Activated naive CD8-positive, alpha-beta T cell (primary cell): ENCODE measurements around the gene PRDM16.
"Not testable (repeated sequence)": the region's sequence is repeated elsewhere in the genome, so short reads cannot be mapped to it uniquely, and the experiment has no call there.

ENCODE experiments used
- H3K27ac Mint-ChIP-seq: one replicate; pipeline ENCODE4 v1.8.0; 2021; ENCODE audit warnings: mixed read lengths
- H3K27me3 Mint-ChIP-seq: one replicate; pipeline ENCODE4 v1.8.0; 2021; ENCODE audit warnings: mixed read lengths
- H3K36me3 Mint-ChIP-seq: one replicate; pipeline ENCODE4 v1.8.0; 2021; ENCODE audit warnings: mixed read lengths
- H3K4me1 Mint-ChIP-seq: one replicate; pipeline ENCODE4 v1.8.0; 2021; ENCODE audit warnings: low read depth, mixed read lengths
- H3K4me3 Mint-ChIP-seq: one replicate; pipeline ENCODE4 v1.8.0; 2021; ENCODE audit warnings: mild to moderate bottlenecking, mixed read lengths
- H3K9me3 Mint-ChIP-seq: one replicate; pipeline ENCODE4 v1.8.0; 2021; ENCODE audit warnings: low read depth, mixed read lengths

The PRDM16 gene

DNA sequence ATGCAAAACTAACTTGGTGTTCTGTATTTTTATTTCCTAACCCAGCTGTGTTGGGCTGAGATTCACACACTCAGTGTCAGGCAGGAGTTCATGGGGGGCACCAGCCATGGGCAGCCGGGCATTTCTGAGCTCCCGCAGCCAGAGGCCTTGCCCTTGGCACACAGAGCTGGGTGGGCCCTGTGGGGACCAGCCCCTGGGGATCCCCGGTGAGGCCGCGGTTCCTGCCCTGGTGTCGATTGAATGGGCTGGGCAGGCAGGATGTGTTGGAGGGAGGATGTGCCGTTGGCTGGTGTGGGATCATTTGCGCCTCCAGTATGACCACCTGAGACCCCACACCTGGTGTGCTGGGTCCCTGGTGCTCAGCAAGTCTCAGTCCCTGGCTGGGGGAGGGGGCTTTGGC is 91.0 kb downstream of the PRDM16 start:
- Mint-ChIP-seq H3K4me3 (no peak overlapping the region), H3K9me3 (no peaks in the 10 kb centered on the region), H3K4me1 (peaks cover 6% of the 10 kb centered on the region), H3K36me3 (no peaks in the 10 kb centered on the region), H3K27me3 (peaks cover 10% of the 10 kb centered on the region), H3K27ac (no peak overlapping the region)

DNA sequence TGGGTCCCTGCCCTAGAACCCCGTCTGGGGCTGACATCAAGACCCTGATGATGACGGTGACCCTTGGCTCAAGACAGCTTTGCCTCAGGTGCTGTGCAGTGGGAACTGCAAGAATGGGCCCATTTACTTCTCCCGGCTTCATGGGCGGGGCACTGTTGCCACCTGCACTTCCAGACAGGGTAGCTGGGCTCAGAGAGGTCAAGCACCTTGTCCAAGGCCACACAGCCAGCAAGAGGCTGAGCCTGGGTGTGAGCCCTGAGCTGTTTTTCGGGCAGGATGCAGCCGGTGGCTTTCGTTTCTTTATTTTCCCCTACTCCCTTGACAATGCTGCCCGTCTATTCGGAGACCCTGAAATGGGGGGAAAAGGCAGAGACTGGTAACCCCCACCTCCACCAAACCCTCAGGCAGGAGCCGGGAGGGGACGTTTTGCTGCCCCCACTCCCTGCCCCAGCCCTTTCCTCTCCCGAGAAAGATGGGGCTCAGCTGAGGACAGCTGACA is 91.7 kb downstream of the PRDM16 start:
- peaks cover 9% of the 10 kb centered on the region for H3K27me3 Mint-ChIP-seq
- H3K9me3 Mint-ChIP-seq = no peaks in the 10 kb centered on the region
- H3K27ac Mint-ChIP-seq = no peak overlapping the region
- H3K36me3 Mint-ChIP-seq = no peaks in the 10 kb centered on the region
- H3K4me1 Mint-ChIP-seq = peaks cover 6% of the 10 kb centered on the region
- H3K4me3 Mint-ChIP-seq = peak overlapping the region; percentile 56

DNA sequence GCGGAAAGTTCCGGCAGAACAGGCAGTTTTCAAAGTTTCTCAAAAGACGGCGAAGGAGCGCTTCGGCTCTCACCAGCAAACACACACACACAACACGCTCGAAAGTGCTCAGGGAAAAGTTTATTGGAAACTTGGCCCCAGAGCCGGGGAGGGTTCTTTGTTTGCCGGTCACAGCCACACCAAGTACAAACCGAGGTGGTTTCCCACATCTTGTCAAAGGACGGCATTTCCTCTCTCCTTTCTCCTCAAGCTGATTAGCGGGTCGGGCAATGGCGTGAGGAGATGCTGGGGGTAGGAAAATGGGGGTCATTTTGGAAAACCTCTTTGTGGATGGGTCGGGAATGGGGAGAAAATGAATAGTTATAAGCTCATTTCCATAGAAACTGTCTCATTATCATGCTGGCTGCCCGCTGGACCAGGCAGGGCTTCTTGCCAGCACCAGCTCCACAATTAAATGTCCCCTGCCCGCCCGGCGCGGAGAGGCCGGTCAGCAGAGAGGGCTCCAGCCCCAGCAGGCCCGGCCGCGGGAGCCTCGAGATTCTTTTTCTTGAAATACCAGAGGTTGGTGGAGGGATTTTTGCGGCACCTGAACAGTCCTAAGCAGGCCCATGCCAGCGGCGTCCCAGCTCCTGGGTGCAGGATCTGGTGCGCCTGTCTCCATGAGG is 92.3 kb downstream of the PRDM16 start:
- Mint-ChIP-seq H3K4me1 (peaks cover 6% of the 10 kb centered on the region), H3K36me3 (no peaks in the 10 kb centered on the region), H3K27ac (no peak overlapping the region), H3K9me3 (no peaks in the 10 kb centered on the region), H3K27me3 (peaks cover 2% of the 10 kb centered on the region), H3K4me3 (peak overlapping the region; percentile 56)

DNA sequence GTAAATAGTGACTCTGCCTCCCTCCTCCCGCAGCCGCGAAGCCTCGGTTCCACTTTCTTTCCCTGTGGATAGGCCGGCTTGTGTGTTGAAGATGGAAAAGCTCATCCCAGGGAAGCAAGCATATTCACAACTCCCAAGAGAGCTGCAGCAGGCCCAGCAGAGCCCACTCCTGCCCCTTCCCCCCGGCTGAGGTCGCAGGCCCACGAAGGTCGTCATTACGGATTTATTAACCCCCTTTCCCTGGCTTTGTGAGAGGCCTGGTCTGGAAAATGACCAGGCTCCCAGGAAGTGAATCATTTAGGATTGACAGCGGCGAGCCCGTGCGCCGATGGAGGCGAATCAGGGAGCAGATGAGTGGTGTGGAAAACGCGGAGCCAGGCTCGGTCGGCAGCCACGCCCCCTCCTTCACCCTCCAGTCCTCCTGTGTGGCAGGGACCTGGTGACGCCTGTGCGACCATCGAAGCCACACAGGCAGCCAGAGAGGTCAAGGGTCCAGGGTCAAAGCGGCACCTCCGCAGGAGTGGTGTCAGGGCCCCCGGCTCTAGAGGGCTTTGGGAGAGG is 93.4 kb downstream of the PRDM16 start:
- Mint-ChIP-seq H3K27ac (no peak overlapping the region), H3K9me3 (no peaks in the 10 kb centered on the region), H3K4me3 (no peak overlapping the region), H3K36me3 (no peaks in the 10 kb centered on the region), H3K4me1 (peaks cover 6% of the 10 kb centered on the region), H3K27me3 (peaks cover 2% of the 10 kb centered on the region)

DNA sequence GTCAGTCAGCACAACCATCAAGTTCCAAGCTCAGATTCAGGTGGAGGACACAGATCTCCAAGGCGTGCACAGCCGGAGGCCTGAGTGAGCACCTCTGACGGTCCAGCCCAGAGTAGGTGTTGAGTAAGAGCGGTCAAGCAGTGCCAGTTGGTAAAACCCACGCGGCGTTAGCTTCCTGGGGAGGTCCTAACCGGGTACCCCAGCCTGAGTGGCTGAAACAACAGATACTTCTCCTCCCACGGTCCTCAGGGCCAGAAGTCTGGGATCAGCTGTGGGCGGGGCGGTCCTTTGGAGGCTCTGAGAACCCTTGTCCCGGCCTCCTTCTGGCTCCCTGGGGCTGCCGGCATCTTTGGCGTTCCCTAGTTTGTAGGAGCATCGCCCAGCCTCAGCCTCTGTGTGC is 94.4 kb downstream of the PRDM16 start:
- no peaks in the 10 kb centered on the region for H3K36me3 Mint-ChIP-seq
- H3K27me3 Mint-ChIP-seq = peaks cover 2% of the 10 kb centered on the region
- H3K27ac Mint-ChIP-seq = no peak overlapping the region
- no peaks in the 10 kb centered on the region for H3K9me3 Mint-ChIP-seq
- H3K4me1 Mint-ChIP-seq = peaks cover 6% of the 10 kb centered on the region
- no peak overlapping the region for H3K4me3 Mint-ChIP-seq

DNA sequence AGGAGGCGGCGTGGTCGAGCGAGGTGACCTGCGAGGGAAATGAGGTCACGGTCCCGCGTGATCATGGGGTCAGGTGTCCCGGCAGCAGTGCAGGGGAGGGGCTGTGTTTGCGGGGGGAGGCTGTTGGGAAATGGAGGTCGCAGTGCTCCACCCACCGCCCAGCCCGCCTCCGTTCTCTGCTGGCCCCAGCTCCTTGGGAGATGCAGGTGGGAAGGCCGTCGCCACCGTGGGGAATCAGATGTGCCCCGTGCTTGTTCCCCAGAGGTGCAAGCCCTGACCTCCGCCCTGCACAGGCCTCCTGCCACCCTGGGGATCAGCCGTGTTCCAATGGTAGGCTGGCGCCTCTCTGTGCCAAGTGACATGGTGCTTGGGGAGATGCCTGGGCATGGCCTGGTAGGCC is 95.7 kb downstream of the PRDM16 start:
- Mint-ChIP-seq H3K27me3 (peaks cover 2% of the 10 kb centered on the region), H3K36me3 (no peaks in the 10 kb centered on the region), H3K27ac (no peak overlapping the region), H3K9me3 (no peaks in the 10 kb centered on the region), H3K4me1 (peaks cover 6% of the 10 kb centered on the region), H3K4me3 (no peak overlapping the region)

DNA sequence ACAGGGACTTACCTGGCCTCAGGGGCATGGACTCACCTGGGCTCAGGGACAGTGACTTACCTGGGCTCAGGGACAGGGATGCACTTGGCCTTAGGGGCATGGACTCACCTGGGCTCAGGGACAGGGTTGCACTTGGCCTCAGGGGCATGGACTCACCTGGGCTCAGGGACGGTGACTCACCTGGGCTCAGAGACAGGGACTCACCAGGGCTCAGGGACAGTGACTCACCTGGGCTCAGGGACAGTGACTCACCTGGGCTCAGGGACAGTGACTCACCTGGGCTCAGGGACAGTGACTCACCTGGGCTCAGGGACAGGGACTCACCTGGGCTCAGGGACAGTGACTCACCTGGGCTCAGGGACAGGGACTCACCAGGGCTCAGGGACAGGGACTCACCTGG is 96.2 kb downstream of the PRDM16 start:
- H3K4me3 Mint-ChIP-seq, H3K27ac Mint-ChIP-seq, H3K9me3 Mint-ChIP-seq, H3K4me1 Mint-ChIP-seq, H3K36me3 Mint-ChIP-seq, H3K27me3 Mint-ChIP-seq: not testable (repeated sequence)

DNA sequence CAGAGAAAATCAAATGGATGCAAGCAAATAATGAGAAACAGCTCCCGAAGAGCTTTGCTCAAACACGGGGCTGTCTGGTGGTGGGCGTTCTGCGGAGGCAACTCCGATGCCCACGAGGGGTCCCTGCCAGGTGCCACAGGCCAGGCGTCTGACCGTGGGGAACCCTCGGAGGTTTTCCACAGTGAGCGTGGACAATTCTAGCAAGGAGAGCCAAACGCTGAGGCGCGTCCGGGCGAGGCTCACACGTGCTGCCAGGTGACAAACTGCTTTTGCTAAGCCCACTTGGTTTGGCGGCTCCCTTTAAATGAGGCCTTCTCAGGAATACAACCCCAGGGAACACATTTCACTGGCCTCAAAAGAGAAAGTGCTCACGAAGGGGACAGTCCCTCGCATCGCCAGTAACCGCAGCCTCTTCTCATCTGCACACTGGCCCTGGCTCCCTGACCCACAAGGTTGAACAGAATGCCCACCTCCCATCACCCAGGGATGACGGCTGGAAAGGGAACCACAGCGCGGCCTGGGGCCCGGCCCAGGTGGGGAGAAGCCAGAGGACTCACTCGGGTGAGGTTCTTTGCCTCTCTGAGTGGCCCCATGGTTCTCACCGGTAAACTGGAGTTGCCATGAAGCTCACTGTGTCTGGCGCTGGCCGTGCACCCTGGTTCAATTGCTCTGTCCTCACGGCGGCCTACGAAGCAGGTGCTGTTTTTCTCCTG is 97.4 kb downstream of the PRDM16 start:
- Mint-ChIP-seq H3K4me3 (no peak overlapping the region), H3K9me3 (no peaks in the 10 kb centered on the region), H3K4me1 (no peaks in the 10 kb centered on the region), H3K27ac (no peak overlapping the region), H3K27me3 (peaks cover 2% of the 10 kb centered on the region), H3K36me3 (no peaks in the 10 kb centered on the region)

DNA sequence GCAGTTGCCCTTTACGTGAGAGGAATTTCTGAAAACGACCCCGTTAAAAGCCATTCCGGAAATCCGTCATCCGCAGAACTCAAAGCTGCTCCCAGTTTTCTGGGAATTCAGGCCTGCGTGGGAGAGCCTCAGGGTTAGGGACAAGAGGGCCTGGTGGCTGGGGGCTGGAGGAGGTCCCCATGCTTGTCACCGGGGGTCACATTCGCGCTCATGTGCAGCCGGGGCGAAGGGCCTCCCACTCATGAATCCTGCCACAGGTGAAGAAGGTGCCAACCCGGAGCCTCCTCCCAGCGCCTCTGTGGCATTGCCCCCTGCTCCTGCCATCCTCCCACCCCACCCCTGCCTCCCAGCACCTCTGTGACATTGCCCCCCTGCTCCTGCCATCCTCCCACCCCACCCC is 98.3 kb downstream of the PRDM16 start:
- H3K36me3 Mint-ChIP-seq = no peaks in the 10 kb centered on the region
- no peaks in the 10 kb centered on the region for H3K4me1 Mint-ChIP-seq
- no peak overlapping the region for H3K27ac Mint-ChIP-seq
- no peak overlapping the region for H3K4me3 Mint-ChIP-seq
- H3K9me3 Mint-ChIP-seq = no peaks in the 10 kb centered on the region
- peaks cover 1% of the 10 kb centered on the region for H3K27me3 Mint-ChIP-seq

DNA sequence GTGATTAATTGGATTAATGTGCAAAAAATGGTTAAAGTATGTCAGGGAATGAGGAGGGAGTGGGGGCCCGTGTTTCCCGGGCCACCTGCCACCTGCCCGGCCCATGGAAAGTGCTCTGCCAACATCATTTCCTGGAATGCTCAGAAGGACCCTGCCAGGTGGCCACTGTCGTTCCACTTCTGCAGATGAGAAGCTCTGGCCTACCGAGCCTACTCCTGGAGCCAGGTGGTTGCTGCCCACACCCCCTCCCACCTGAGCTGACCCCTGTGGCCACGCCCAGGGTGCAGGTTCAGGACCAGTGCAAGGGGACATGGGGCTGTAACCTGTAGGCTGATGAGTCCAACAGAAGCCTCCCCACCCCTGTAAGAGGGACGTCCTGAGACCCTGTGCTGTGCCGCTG is 99.7 kb downstream of the PRDM16 start:
- no peak overlapping the region for H3K27ac Mint-ChIP-seq
- peaks cover 8% of the 10 kb centered on the region for H3K27me3 Mint-ChIP-seq
- H3K4me1 Mint-ChIP-seq = no peaks in the 10 kb centered on the region
- no peak overlapping the region for H3K4me3 Mint-ChIP-seq
- H3K36me3 Mint-ChIP-seq = no peaks in the 10 kb centered on the region
- no peaks in the 10 kb centered on the region for H3K9me3 Mint-ChIP-seq

DNA sequence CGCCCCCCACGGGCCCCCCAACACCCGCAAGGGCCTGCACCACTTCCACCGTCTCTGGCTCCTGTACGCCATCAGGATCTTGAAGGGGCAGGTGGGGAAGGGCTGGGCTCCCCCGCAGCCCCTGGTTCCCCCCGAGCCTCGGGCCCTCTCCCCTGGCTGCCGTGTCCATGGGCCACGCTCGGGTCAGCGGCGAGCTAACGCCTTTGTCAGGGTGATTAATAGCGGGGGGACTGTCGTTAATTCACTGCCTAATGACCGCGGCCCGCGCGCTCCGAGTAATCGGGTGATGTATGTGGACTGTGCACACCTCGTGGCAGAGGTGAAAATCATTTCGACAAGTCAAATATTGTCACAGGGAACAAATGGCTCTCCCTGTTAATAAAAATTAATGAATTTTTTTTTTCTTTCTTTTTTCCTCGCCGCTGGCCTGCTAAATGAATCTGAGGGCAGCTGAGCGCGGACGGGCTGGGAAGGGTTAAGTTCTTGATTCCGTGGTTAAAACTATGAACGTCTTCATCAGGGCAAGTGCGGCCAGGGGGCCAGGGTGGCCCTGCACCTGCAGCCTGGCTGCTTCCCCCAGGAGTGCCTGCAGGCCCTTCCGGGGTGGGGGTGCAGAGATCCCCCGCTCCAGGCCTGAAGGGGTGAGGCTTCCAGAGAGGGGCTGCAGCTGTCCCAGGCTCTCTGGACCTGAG is 100.8 kb downstream of the PRDM16 start:
- no peak overlapping the region for H3K4me3 Mint-ChIP-seq
- H3K27me3 Mint-ChIP-seq = peaks cover 14% of the 10 kb centered on the region
- no peaks in the 10 kb centered on the region for H3K36me3 Mint-ChIP-seq
- H3K27ac Mint-ChIP-seq = no peak overlapping the region
- H3K9me3 Mint-ChIP-seq = no peaks in the 10 kb centered on the region
- no peaks in the 10 kb centered on the region for H3K4me1 Mint-ChIP-seq

DNA sequence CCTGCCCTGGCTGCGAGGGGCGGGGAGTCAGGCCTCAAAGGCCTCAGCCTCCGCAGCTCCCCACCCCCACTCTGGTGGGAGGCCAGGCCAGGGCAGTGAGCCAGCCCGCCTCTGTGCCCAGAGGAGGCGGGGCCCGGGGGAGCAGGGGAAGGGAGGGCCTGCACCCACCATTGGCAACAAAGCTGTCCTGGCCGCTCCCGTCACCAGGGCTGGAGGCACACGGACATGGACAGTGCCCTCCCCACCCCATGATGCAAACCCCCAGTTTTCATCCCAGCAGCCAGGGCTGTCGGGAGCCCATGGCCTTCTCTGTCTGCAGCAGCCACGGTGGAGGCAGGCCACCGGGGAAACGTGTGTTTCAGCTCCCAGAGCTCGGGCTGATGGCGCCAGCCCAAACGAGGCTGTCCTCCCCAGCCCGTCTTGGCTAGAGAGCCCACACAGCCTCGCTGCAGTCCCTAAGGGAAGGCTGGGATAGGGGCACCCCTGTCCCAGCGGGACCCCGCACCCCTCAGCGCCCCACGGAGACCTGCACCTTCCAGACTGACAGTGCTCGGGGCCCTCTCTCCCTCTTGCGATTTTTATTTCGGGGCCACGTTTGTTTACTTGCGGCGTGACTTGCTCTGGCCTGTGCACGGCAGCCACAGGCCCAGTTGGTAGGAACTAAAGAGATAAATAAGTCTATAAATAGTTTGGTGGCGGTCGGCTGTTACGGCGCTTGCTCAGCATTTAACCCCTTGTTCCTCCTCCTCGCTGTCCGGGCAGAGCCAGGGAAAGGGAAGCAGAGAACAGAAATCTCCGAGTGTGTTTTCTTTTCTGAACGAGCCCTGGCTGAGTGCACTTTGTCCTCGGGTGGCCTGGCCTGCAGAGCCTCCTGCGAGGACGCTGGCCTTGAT is 101.8 kb downstream of the PRDM16 start:
- Mint-ChIP-seq H3K4me3 (no peak overlapping the region), H3K4me1 (no peaks in the 10 kb centered on the region)

DNA sequence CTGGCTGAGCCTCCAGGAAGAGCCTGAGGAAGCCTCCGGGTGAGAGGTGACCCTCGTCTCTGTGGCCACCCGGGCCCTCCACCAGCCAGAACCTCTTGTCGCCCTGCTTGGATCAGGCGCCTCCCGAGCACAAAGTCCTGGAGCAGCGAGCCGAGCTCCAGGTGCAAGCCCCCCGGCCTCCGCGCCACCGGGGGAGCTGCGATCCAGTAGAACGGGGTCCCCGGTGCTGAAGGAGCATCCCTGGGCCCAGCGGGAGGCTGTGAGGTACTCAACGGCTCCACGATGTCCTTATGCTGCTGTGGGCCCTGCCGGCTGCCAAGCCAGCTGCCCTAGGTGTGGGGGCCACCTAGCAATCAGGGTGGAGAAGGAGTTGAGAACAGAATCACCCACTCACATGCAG is 102.8 kb downstream of the PRDM16 start:
- peaks cover 14% of the 10 kb centered on the region for H3K27me3 Mint-ChIP-seq
- H3K4me3 Mint-ChIP-seq = no peak overlapping the region
- H3K4me1 Mint-ChIP-seq = no peaks in the 10 kb centered on the region
- H3K36me3 Mint-ChIP-seq = no peaks in the 10 kb centered on the region
- no peak overlapping the region for H3K27ac Mint-ChIP-seq
- no peaks in the 10 kb centered on the region for H3K9me3 Mint-ChIP-seq

More for the DNA sequence above, 101.8 kb downstream of the PRDM16 start:
- H3K27ac Mint-ChIP-seq = no peak overlapping the region
- H3K27me3 Mint-ChIP-seq = peaks cover 14% of the 10 kb centered on the region
- no peaks in the 10 kb centered on the region for H3K9me3 Mint-ChIP-seq
- no peaks in the 10 kb centered on the region for H3K36me3 Mint-ChIP-seq
